GM23248 (cell line): ENCODE measurements around the gene IFNA17.

Source experiments
- EZH2 ChIP-seq: fragments of 200-600 bp; sonication (generic); IDR thresholded peaks from 2 replicates; pipeline ENCODE4 v1.6.1; 2018; ENCODE audit warnings: antibody characterized with exemption, mild to moderate bottlenecking; ENCODE audit not compliant: insufficient read depth, poor library complexity, severe bottlenecking
- EZH2phosphoT487 ChIP-seq: fragments of 200-600 bp; sonication (generic); IDR thresholded peaks from 2 replicates; pipeline ENCODE4 v1.6.1; 2018; ENCODE audit warnings: antibody characterized with exemption, moderate library complexity, mild to moderate bottlenecking, low read depth; ENCODE audit not compliant: insufficient read depth

GRCh38 chr9:21251638-21252037 is 23.6 kb upstream of the IFNA17 start:
- TF ChIP-seq EZH2phosphoT487, result no peak
- no peak for TF ChIP-seq EZH2
